ENCODE data around the gene PTPRJ. TPM values are rescaled to one million over a fixed set of nuclear protein-coding genes. Genes with fewer than 3 reads are reported as not detected.

PTPRJ gene
- total RNA-seq, 1 donor from 2014 or later = 40.0 TPM

- no peak for TF ChIP-seq CTCF (IDR thresholded peaks at IDR 0.05)
- DNase-seq (no peak), ATAC-seq (no peak)
- Histone ChIP-seq H3K4me3 (no peak overlapping the region), H3K9me3 (peaks cover 10% of the 10 kb centered on the region), H3K4me1 (no peaks in the 10 kb centered on the region), H3K27ac (no peak overlapping the region), H3K36me3 (peaks cover 66% of the 10 kb centered on the region), H3K27me3 (ENCODE audit: low read depth) (no peaks in the 10 kb centered on the region)
- intact Hi-C loops (cut with DNase I) = no loop called here
Observed at GRCh38 chr11:48148749-48149148, 168.4 kb downstream of the PTPRJ start.

- Histone ChIP-seq H3K27ac (no peak overlapping the region), H3K4me3 (no peak overlapping the region), H3K36me3 (peaks cover 67% of the 10 kb centered on the region), H3K4me1 (no peaks in the 10 kb centered on the region), H3K27me3 (ENCODE audit: low read depth) (no peaks in the 10 kb centered on the region), H3K9me3 (peaks cover 12% of the 10 kb centered on the region)
- intact Hi-C loops (cut with DNase I) = no loop called here
- DNase-seq (no peak), ATAC-seq (no peak)
- no peak for TF ChIP-seq CTCF (IDR thresholded peaks at IDR 0.05)
Observed at GRCh38 chr11:48150213-48150612, 169.9 kb downstream of the PTPRJ start.

GRCh38 chr11:48154151-48154550 lies 173.8 kb downstream of the PTPRJ start:
- Histone ChIP-seq H3K36me3 (peaks cover 71% of the 10 kb centered on the region), H3K4me3 (no peak overlapping the region), H3K4me1 (no peaks in the 10 kb centered on the region), H3K27me3 (ENCODE audit: low read depth) (no peaks in the 10 kb centered on the region), H3K27ac (no peak overlapping the region), H3K9me3 (peaks cover 12% of the 10 kb centered on the region)
- TF ChIP-seq CTCF (IDR thresholded peaks at IDR 0.05) = no peak
- ATAC-seq = no peak
- DNase-seq = no peak
- intact Hi-C loops (cut with DNase I) = no loop called here

DNA sequence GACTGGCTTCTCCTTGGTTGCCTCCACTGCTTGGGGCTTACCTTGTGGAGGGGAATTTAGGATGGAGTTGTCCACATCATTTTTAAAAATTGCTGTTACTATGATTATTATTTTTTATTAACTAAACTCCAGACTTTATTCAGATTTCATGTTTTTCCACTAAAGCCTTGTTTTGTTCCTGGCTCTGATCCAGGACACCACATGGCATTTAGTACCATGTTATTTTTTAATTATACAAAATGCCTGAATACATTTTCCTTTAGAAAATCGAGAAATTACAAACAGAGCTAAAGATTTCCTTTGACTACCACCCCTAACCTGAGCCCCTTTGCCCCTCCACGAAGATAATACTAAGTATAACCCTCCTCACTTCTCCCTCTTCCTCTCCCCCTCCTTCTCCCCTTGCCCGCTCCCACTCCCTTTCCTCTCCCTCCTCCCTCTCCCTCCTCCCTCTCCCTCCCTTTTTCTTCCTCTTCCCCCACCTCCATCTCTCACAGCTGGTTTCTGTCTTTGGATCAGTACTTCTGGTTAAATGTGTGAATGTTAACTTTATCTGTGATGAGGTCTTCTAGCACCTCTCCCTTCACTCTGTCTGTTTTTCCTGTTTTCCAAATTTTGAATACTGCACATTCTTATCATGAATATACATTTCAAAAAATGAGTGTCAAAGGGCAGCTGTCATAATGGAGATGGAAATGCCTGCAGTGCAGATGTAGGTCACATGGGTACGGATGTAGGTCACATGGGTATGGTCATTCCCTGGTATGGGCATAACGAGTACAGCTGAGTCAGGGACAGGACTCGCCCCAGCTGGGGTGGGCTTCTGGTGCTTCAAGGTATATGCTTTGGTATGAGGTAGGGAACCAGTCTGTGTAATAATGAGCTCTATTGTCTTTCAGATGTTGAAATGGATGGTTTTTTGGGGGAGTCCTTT lies 181.9 kb downstream of the PTPRJ start:
- intact Hi-C loops (cut with DNase I) = no loop called here
- Histone ChIP-seq H3K9me3 (no peaks in the 10 kb centered on the region), H3K4me3 (no peak overlapping the region), H3K27ac (no peak overlapping the region), H3K36me3 (peaks cover 72% of the 10 kb centered on the region), H3K4me1 (no peaks in the 10 kb centered on the region), H3K27me3 (ENCODE audit: low read depth) (no peaks in the 10 kb centered on the region)
- no peak for TF ChIP-seq CTCF (IDR thresholded peaks at IDR 0.05)
- DNase-seq (no peak), ATAC-seq (no peak)

DNA sequence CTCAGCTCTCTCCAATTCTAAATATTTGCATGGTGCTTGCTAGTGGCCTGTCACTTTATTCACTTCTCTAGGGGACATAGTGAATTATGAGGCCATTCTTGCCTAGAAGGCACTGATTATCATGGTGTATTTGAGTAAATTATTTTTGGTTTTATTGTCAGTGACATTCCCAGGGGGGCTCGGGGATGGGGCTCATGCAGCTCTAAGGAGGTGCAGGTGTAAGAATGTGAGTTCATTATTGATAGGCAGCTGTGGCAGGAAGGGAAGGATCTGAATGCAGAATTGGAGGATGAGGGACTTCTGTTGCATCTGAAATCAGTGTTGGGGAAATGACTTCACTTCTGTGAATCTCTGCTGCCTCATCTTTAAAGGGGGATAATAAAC lies 182.5 kb downstream of the PTPRJ start:
- no peak for DNase-seq
- intact Hi-C loops (cut with DNase I) = no loop called here
- Histone ChIP-seq H3K9me3 (no peaks in the 10 kb centered on the region), H3K27me3 (ENCODE audit: low read depth) (no peaks in the 10 kb centered on the region), H3K27ac (no peak overlapping the region), H3K4me1 (no peaks in the 10 kb centered on the region), H3K4me3 (no peak overlapping the region), H3K36me3 (peaks cover 75% of the 10 kb centered on the region)
- no peak for ATAC-seq
- no peak for TF ChIP-seq CTCF (IDR thresholded peaks at IDR 0.05)
